GM23338 (cell line): Measurements from ENCODE around the gene CSGALNACT2.

Experiments used
- CREB1 ChIP-seq: fragments of 250-450 bp; sonication (Bioruptor Pico); IDR thresholded peaks from 2 replicates; pipeline ENCODE4 v1.5.0; 2020; ENCODE audit warnings: low read depth, mild to moderate bottlenecking, moderate library complexity
- EZH2 ChIP-seq: fragments of 200-600 bp; sonication (generic); IDR thresholded peaks from one replicate; pipeline ENCODE4 v1.8.0; 2017; ENCODE audit warnings: antibody characterized with exemption, mild to moderate bottlenecking, low read depth; ENCODE audit not compliant: unreplicated experiment
- EZH2phosphoT487 ChIP-seq: fragments of 200-600 bp; sonication (generic); IDR thresholded peaks from one replicate; pipeline ENCODE4 v1.8.1; 2018; ENCODE audit warnings: antibody characterized with exemption; ENCODE audit not compliant: unreplicated experiment
- JUNB ChIP-seq: IDR thresholded peaks from one replicate; pipeline ENCODE4 v1.6.1; 2016; ENCODE audit warnings: antibody characterized with exemption; ENCODE audit not compliant: unreplicated experiment
- POLR2AphosphoS5 ChIP-seq: IDR thresholded peaks from 2 replicates; pipeline ENCODE4 v1.6.1; 2016; ENCODE audit warnings: antibody characterized with exemption, low read depth
- REST ChIP-seq: IDR thresholded peaks from one replicate; pipeline ENCODE4 v1.6.1; 2018; ENCODE audit warnings: antibody characterized with exemption; ENCODE audit not compliant: unreplicated experiment
- STAT1 ChIP-seq: IDR thresholded peaks from one replicate; pipeline ENCODE4 v1.6.1; 2016; ENCODE audit warnings: antibody characterized with exemption; ENCODE audit not compliant: unreplicated experiment
- ZNF331 ChIP-seq: fragments of 250-450 bp; sonication (Bioruptor Pico); IDR thresholded peaks from 2 replicates; pipeline ENCODE4 v1.5.0; 2020; ENCODE audit warnings: low read depth, mild to moderate bottlenecking, moderate library complexity
- ZNF462 ChIP-seq: fragments of 250-450 bp; sonication (Bioruptor Pico); IDR thresholded peaks from 2 replicates; pipeline ENCODE4 v1.5.0; 2020; ENCODE audit warnings: mild to moderate bottlenecking, moderate library complexity
- TF ChIP-seq, protein P1 (sequence below), 2 experiments: fragments of 200-600 bp in 1 of 2; sonication (generic) in 1 of 2; conservative IDR thresholded peaks; 2 replicates each; pipeline versions ENCODE4 v1.5.1 to v1.6.1; 2016 to 2017; ENCODE audit warnings: antibody characterized with exemption in 2 of 2, low read depth in 2 of 2, mild to moderate bottlenecking in 2 of 2, moderate library complexity in 1 of 2

DNA sequence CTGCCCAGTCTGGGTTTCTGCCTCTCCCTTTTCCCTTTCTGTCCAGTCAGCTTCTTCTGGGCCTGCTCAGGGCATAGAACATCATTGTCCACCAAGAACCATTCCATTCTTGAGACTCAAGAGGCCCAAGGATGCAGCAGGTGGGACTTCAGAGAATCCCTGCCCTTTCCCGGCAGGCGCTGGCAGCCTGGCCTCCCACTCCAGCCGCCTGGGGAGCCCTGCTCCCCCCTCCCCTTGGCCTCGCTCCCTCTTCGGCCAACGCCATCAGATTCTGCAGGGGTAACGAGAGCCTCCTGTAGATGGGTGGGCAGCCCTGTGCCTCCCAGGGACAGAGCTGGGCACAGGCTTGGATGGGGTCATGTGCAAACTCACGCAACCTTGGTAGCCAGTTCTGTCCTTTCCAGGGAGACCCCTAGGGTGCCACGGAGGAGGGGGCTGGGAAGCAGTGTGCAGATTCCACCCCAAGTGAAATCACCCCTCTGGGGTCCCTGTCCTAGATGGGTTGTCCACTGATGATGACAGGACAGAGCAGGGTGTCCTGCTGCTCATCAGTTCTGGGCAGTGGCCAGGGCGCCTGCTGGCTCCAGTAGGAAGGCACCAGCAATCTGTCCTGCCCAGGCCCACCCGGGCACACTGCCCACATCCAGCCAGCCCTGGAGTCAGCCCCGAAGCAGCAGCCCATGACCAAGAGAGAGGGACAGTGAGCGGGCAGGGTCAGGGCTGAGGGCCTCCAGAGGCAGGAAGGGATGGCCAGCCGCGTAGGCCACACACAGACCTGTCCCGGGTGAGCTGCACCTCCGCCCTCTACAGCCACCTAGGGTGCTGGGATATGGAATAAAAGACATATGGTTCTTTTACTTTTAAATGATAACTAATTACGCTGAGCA, 80.9 kb downstream of the CSGALNACT2 start:
- TF ChIP-seq EZH2: no peak
- TF ChIP-seq, protein P1, sequence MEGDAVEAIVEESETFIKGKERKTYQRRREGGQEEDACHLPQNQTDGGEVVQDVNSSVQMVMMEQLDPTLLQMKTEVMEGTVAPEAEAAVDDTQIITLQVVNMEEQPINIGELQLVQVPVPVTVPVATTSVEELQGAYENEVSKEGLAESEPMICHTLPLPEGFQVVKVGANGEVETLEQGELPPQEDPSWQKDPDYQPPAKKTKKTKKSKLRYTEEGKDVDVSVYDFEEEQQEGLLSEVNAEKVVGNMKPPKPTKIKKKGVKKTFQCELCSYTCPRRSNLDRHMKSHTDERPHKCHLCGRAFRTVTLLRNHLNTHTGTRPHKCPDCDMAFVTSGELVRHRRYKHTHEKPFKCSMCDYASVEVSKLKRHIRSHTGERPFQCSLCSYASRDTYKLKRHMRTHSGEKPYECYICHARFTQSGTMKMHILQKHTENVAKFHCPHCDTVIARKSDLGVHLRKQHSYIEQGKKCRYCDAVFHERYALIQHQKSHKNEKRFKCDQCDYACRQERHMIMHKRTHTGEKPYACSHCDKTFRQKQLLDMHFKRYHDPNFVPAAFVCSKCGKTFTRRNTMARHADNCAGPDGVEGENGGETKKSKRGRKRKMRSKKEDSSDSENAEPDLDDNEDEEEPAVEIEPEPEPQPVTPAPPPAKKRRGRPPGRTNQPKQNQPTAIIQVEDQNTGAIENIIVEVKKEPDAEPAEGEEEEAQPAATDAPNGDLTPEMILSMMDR (conservative IDR thresholded peaks at IDR 0.05; ENCODE audit: low read depth in 2 of 2): no peak
- no peak for TF ChIP-seq ZNF462
- TF ChIP-seq STAT1: no peak
- TF ChIP-seq POLR2AphosphoS5: no peak
- TF ChIP-seq EZH2phosphoT487: no peak
- no peak for TF ChIP-seq JUNB
- TF ChIP-seq REST: no peak
- TF ChIP-seq CREB1 (CRISPR knock-in tag): no peak
- no peak for TF ChIP-seq ZNF331
